HepG2 (cell line): Measurements from ENCODE around the gene NDEL1. TPM values are rescaled to one million over a fixed set of nuclear protein-coding genes. Genes with fewer than 3 reads are reported as not detected.
A peak's percentile ranks its signal among the peaks of the same experiment; 100 is the strongest.

Experiments
- CREBL2 ChIP-seq: sonication (generic); formaldehyde crosslinking; IDR thresholded peaks from 2 replicates; pipeline ENCODE4 v1.8.1; 2023; ENCODE audit warnings: missing genetic modification reagents, mild to moderate bottlenecking, borderline replicate concordance
- DZIP1 ChIP-seq: sonication (generic); formaldehyde crosslinking; IDR thresholded peaks from 2 replicates; pipeline ENCODE4 v1.5.0; 2020; ENCODE audit warnings: mild to moderate bottlenecking, missing genetic modification reagents
- KLF16 ChIP-seq, 2 experiments: sonication (generic) in 1 of 2; formaldehyde crosslinking in 1 of 2; IDR thresholded peaks; 2 replicates each; pipeline versions ENCODE4 v1.6.1 to v1.8.0; 2016 to 2023; ENCODE audit warnings: missing genetic modification reagents in 2 of 2, missing compliant biosample characterization in 1 of 2
- KMT2A ChIP-seq: sonication (generic); formaldehyde crosslinking; IDR thresholded peaks from 2 replicates; pipeline ENCODE4 v1.4.0; 2020; ENCODE audit warnings: missing genetic modification reagents
- NCOA2 ChIP-seq: sonication (generic); formaldehyde crosslinking; IDR thresholded peaks from 2 replicates; pipeline ENCODE4 v1.8.0; 2022; ENCODE audit warnings: inconsistent platforms
- NCOA5 ChIP-seq: sonication (generic); formaldehyde crosslinking; IDR thresholded peaks from 2 replicates; pipeline ENCODE4 v1.4.0; 2020; ENCODE audit warnings: missing genetic modification reagents
- NR2F2 ChIP-seq: IDR thresholded peaks from 2 replicates; pipeline ENCODE4 v1.6.1; 2012; ENCODE audit warnings: low read depth, inconsistent platforms, borderline replicate concordance
- PCBP1 ChIP-seq: fragments of 200-400 bp; formaldehyde crosslinking; IDR thresholded peaks from 2 replicates; pipeline ENCODE4 v1.6.1; 2017; ENCODE audit warnings: mild to moderate bottlenecking, low read depth, low read length, borderline replicate concordance
- SIX1 ChIP-seq: sonication (generic); formaldehyde crosslinking; IDR thresholded peaks from 2 replicates; pipeline ENCODE4 v1.4.0; 2020; ENCODE audit warnings: missing genetic modification reagents, borderline replicate concordance
- SMC3 ChIP-seq: IDR thresholded peaks from 2 replicates; pipeline ENCODE4 v1.6.1; 2011; ENCODE audit warnings: low read length, improper control_type of control experiment
- ZNF124 ChIP-seq: sonication (generic); formaldehyde crosslinking; IDR thresholded peaks from 2 replicates; pipeline ENCODE4 v1.4.0; 2020; ENCODE audit warnings: missing genetic modification reagents
- ZNF317 ChIP-seq: sonication (generic); formaldehyde crosslinking; IDR thresholded peaks from 2 replicates; pipeline ENCODE4 v1.5.0; 2020; ENCODE audit warnings: mild to moderate bottlenecking, missing genetic modification reagents
- ZNF44 ChIP-seq: sonication (generic); formaldehyde crosslinking; IDR thresholded peaks from 2 replicates; pipeline ENCODE4 v1.5.1; 2020; ENCODE audit warnings: mild to moderate bottlenecking, missing genetic modification reagents
- ZNF549 ChIP-seq: sonication (generic); formaldehyde crosslinking; IDR thresholded peaks from 2 replicates; pipeline ENCODE4 v1.5.0; 2020; ENCODE audit warnings: missing genetic modification reagents
- ZNF580 ChIP-seq: IDR thresholded peaks from 2 replicates; pipeline ENCODE4 v1.6.1; 2016; ENCODE audit warnings: low read depth, borderline replicate concordance
- ZNF670 ChIP-seq: sonication (generic); formaldehyde crosslinking; IDR thresholded peaks from 2 replicates; pipeline ENCODE4 v1.8.0; 2022; ENCODE audit warnings: mild to moderate bottlenecking, missing genetic modification reagents, borderline replicate concordance
- polyA plus RNA-seq, 8 experiments: library from polyadenylated mRNA; depleted of rRNA in 3 of 8; stranded (reverse) in 7 of 8; unstranded in 1 of 8; fragments of >200 nt; fragmentation: Illumina TruSeq in 4 of 8; extraction: Trizol in 4 of 8; gene quantifications; 2 replicates each; pipeline versions ENCODE4 v1.2.1 to v1.2.3, GENCODE V29; 2011 to 2016; ENCODE audit warnings: low read depth in 4 of 8, missing spikeins in 1 of 8, mixed read lengths in 1 of 8; ENCODE audit not compliant: insufficient read depth in 1 of 8
- total RNA-seq, 5 experiments: library from RNA; depleted of rRNA; stranded (reverse); fragments of >200 nt; fragmentation: Illumina TruSeq; extraction: Trizol; gene quantifications; 2 replicates each; pipeline ENCODE4 v1.2.3, GENCODE V29; 2016; ENCODE audit warnings: low read depth in 1 of 5
- TF ChIP-seq, protein P1 (sequence below): sonication (generic); formaldehyde crosslinking; IDR thresholded peaks from 2 replicates; pipeline ENCODE4 v1.8.0; 2022; ENCODE audit warnings: missing genetic modification reagents, low read depth, mild to moderate bottlenecking, borderline replicate concordance
- TF ChIP-seq, protein P2 (sequence below): sonication (generic); formaldehyde crosslinking; IDR thresholded peaks from 2 replicates; pipeline ENCODE4 v1.4.0; 2020; ENCODE audit warnings: mild to moderate bottlenecking, low read depth, missing genetic modification reagents
- TF ChIP-seq, protein P3 (sequence below): IDR thresholded peaks from 2 replicates; pipeline ENCODE4 v1.6.1; 2016; ENCODE audit warnings: low read depth, missing genetic modification reagents, missing compliant biosample characterization

Gene NDEL1
- total and polyA plus RNA-seq, 2 of the 13 experiments (the other 11 are each of a cell fraction or from before 2014, with no cell fraction given) = 59.8 to 153 TPM

DNA sequence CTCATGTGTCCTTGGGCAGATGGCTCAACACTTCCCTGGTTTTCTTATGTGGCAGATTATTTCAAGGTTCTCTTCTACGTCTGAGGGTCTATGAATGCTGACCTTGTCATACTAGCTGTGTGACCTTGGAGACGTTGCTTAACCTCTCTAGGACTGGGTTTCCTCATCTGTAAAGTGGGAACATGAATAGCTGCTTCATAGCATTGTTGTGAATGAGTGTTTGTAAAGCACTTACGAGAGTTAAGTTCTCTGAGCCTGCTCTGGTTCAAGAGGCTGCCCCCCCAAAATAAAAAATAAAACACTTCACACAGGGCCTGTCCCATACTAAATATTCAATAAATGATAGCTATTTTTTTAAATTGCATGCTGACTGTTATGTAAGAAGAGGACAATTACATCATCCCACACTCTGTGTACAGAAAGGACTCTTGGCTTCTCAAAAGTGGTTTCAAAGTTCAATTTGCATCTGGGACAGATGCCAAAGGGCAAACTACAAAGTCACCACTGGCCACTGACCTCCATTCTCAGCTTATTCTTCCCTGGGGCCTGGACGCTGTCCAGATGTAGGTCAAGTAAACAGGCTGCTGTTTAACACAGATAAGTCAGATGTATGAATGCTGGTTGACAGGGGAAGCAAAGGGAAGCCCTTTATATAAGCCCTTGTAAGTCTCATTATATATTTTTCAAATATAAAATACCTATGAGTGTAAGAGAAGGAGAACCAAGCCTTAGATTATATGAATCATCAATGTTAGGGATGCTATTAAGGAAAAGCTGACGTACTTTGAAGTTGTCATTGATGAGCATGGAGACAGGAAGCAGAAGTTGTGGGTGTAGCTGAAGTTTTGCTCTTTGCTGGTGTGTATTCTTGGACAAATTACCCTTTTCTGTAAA lies 15.4 kb upstream of the NDEL1 start (continued):
- TF ChIP-seq ZNF580 (CRISPR knock-in tag) = peak; percentile 85; the same call in 1 of the 2 replicates
- TF ChIP-seq, protein P1, sequence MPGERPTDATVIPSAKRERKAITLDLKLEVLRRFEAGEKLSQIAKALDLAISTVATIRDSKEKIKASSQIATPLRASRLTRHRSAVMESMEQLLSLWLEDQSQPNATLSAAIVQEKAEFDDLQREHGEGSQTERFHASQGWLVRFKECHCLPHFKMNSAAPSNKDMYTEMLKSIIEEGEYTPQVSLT = no peak
- TF ChIP-seq ZNF549 = no peak
- no peak for TF ChIP-seq ZNF44 (CRISPR knock-in tag)
- 0 out of 2 replicates have a peak, but pooled peaks have one; percentile 28 for TF ChIP-seq NCOA5
- TF ChIP-seq CREBL2 = no peak
- peak; percentile 41; the same call in 1 of the 2 replicates for TF ChIP-seq SMC3
- TF ChIP-seq KMT2A = peak; percentile 60; the same call in 1 of the 2 replicates
- TF ChIP-seq DZIP1 (CRISPR knock-in tag) = no peak
- TF ChIP-seq SIX1 (CRISPR knock-in tag) = peak; percentile 82; the same call in 1 of the 2 replicates
- TF ChIP-seq, protein P2, sequence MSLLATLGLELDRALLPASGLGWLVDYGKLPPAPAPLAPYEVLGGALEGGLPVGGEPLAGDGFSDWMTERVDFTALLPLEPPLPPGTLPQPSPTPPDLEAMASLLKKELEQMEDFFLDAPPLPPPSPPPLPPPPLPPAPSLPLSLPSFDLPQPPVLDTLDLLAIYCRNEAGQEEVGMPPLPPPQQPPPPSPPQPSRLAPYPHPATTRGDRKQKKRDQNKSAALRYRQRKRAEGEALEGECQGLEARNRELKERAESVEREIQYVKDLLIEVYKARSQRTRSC (CRISPR knock-in tag) = no peak
- peak; percentile 70; the same call in 1 of the 2 replicates for TF ChIP-seq ZNF124 (CRISPR knock-in tag)
- TF ChIP-seq NR2F2 = peak; percentile 98
- TF ChIP-seq, protein P3, sequence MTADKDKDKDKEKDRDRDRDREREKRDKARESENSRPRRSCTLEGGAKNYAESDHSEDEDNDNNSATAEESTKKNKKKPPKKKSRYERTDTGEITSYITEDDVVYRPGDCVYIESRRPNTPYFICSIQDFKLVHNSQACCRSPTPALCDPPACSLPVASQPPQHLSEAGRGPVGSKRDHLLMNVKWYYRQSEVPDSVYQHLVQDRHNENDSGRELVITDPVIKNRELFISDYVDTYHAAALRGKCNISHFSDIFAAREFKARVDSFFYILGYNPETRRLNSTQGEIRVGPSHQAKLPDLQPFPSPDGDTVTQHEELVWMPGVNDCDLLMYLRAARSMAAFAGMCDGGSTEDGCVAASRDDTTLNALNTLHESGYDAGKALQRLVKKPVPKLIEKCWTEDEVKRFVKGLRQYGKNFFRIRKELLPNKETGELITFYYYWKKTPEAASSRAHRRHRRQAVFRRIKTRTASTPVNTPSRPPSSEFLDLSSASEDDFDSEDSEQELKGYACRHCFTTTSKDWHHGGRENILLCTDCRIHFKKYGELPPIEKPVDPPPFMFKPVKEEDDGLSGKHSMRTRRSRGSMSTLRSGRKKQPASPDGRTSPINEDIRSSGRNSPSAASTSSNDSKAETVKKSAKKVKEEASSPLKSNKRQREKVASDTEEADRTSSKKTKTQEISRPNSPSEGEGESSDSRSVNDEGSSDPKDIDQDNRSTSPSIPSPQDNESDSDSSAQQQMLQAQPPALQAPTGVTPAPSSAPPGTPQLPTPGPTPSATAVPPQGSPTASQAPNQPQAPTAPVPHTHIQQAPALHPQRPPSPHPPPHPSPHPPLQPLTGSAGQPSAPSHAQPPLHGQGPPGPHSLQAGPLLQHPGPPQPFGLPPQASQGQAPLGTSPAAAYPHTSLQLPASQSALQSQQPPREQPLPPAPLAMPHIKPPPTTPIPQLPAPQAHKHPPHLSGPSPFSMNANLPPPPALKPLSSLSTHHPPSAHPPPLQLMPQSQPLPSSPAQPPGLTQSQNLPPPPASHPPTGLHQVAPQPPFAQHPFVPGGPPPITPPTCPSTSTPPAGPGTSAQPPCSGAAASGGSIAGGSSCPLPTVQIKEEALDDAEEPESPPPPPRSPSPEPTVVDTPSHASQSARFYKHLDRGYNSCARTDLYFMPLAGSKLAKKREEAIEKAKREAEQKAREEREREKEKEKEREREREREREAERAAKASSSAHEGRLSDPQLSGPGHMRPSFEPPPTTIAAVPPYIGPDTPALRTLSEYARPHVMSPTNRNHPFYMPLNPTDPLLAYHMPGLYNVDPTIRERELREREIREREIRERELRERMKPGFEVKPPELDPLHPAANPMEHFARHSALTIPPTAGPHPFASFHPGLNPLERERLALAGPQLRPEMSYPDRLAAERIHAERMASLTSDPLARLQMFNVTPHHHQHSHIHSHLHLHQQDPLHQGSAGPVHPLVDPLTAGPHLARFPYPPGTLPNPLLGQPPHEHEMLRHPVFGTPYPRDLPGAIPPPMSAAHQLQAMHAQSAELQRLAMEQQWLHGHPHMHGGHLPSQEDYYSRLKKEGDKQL (CRISPR knock-in tag) = peak; percentile 81; the same call in 1 of the 2 replicates
- peak; percentile 89 for TF ChIP-seq ZNF670
- peak in 1 of 2 experiments; percentile 95; a peak in 2 of 4 replicates for TF ChIP-seq KLF16 (CRISPR knock-in tag; IDR thresholded peaks at IDR 0.05)
- TF ChIP-seq ZNF317 (CRISPR knock-in tag) = peak; percentile 95
- peak; percentile 96 for TF ChIP-seq NCOA2
- TF ChIP-seq PCBP1 = no peak
